Trophoblast cell (in vitro differentiated cells and primary cell): Measurements from ENCODE around the gene LRP5.
"Not testable (repeated sequence)": the region's sequence is repeated elsewhere in the genome, so short reads cannot be mapped to it uniquely, and the experiment has no call there.

ENCODE experiments used
- DNase-seq, 2 donors: peaks; one replicate each; pipeline ENCODE4 v3.0.0-alpha.2; 2016
- H2AFZ ChIP-seq: 2 replicates; pipeline ENCODE4 v1.6.1; 2013; ENCODE audit warnings: low read length, moderate library complexity, mild to moderate bottlenecking; ENCODE audit not compliant: insufficient read depth, poor library complexity
- H2AK5ac ChIP-seq: 2 replicates; pipeline ENCODE4 v1.6.1; 2013; ENCODE audit warnings: mild to moderate bottlenecking, low read length
- H2BK120ac ChIP-seq: 2 replicates; pipeline ENCODE4 v1.6.1; 2013; ENCODE audit warnings: low read length, mild to moderate bottlenecking, moderate library complexity; ENCODE audit not compliant: insufficient read depth, poor library complexity
- H2BK12ac ChIP-seq: 2 replicates; pipeline ENCODE4 v1.6.1; 2013; ENCODE audit warnings: mild to moderate bottlenecking, low read length, moderate library complexity
- H2BK5ac ChIP-seq: 2 replicates; pipeline ENCODE4 v1.6.1; 2013; ENCODE audit warnings: low read length, low read depth, moderate library complexity, mild to moderate bottlenecking; ENCODE audit not compliant: poor library complexity
- H3K14ac ChIP-seq: 2 replicates; pipeline ENCODE4 v1.6.1; 2013; ENCODE audit warnings: mild to moderate bottlenecking, low read length
- H3K18ac ChIP-seq: 2 replicates; pipeline ENCODE4 v1.6.1; 2013; ENCODE audit warnings: mild to moderate bottlenecking, low read length
- H3K23ac ChIP-seq: 2 replicates; pipeline ENCODE4 v1.6.1; 2013; ENCODE audit warnings: low read length
- H3K27ac ChIP-seq: 2 replicates; pipeline ENCODE4 v1.5.1; 2013; ENCODE audit warnings: low read depth, mild to moderate bottlenecking, inconsistent platforms, low read length, moderate library complexity
- H3K27me3 ChIP-seq: 2 replicates; pipeline ENCODE4 v1.6.1; 2013; ENCODE audit warnings: inconsistent platforms, mild to moderate bottlenecking, low read length, moderate library complexity; ENCODE audit not compliant: insufficient read depth
- H3K36me3 ChIP-seq, 2 experiments: 1 replicate in 1 of 2; 2 replicates in 1 of 2; pipeline ENCODE4 v1.6.1; 2013; ENCODE audit warnings: low read length in 2 of 2, mild to moderate bottlenecking in 2 of 2, moderate library complexity in 1 of 2; ENCODE audit not compliant: insufficient read depth in 2 of 2, control insufficient read depth in 1 of 2
- H3K4ac ChIP-seq: 2 replicates; pipeline ENCODE4 v1.6.1; 2013; ENCODE audit warnings: low read depth, mild to moderate bottlenecking, low read length, moderate library complexity
- H3K4me1 ChIP-seq, 2 experiments: 1 replicate in 1 of 2; 2 replicates in 1 of 2; pipeline ENCODE4 v1.6.1; 2013; ENCODE audit warnings: low read length in 2 of 2, mild to moderate bottlenecking in 2 of 2, moderate library complexity in 1 of 2; ENCODE audit not compliant: insufficient read depth in 2 of 2, control insufficient read depth in 1 of 2
- H3K4me2 ChIP-seq: 2 replicates; pipeline ENCODE4 v1.6.1; 2013; ENCODE audit warnings: inconsistent platforms, mild to moderate bottlenecking, low read length, moderate library complexity
- H3K4me3 ChIP-seq: 2 replicates; pipeline ENCODE4 v1.5.1; 2013; ENCODE audit warnings: mild to moderate bottlenecking, low read depth, low read length, inconsistent platforms
- H3K79me1 ChIP-seq: one replicate; pipeline ENCODE4 v1.6.1; 2013; ENCODE audit warnings: low read length
- H3K79me2 ChIP-seq: 2 replicates; pipeline ENCODE4 v1.6.1; 2013; ENCODE audit warnings: low read length, mild to moderate bottlenecking; ENCODE audit not compliant: control insufficient read depth, insufficient read depth, poor library complexity
- H3K9ac ChIP-seq: 2 replicates; pipeline ENCODE4 v1.6.1; 2013; ENCODE audit warnings: mild to moderate bottlenecking, low read length
- H3K9me3 ChIP-seq: 2 replicates; pipeline ENCODE4 v1.6.1; 2013; ENCODE audit warnings: low read depth, mild to moderate bottlenecking, control low read depth, inconsistent platforms, low read length; ENCODE audit not compliant: insufficient read depth
- H4K12ac ChIP-seq: 2 replicates; pipeline ENCODE4 v1.6.1; 2013; ENCODE audit warnings: low read depth, mild to moderate bottlenecking, low read length, moderate library complexity
- H4K8ac ChIP-seq: 2 replicates; pipeline ENCODE4 v1.6.1; 2013; ENCODE audit warnings: low read depth, mild to moderate bottlenecking, low read length, moderate library complexity
- H4K91ac ChIP-seq: one replicate; pipeline ENCODE4 v1.6.1; 2013; ENCODE audit warnings: low read depth, mild to moderate bottlenecking, low read length, moderate library complexity
- WGBS: extraction: QIAGEN DNeasy Blood & Tissue Kit; methylation state at CpG from one replicate; pipeline ENCODE4 v1.1.7; 2013; ENCODE audit warnings: missing lambda C conversion rate; ENCODE audit not compliant: insufficient read length, insufficient coverage; ENCODE audit errors: extremely low coverage; 5-methylcytosine and 5-hydroxymethylcytosine counted together

Gene LRP5

DNA sequence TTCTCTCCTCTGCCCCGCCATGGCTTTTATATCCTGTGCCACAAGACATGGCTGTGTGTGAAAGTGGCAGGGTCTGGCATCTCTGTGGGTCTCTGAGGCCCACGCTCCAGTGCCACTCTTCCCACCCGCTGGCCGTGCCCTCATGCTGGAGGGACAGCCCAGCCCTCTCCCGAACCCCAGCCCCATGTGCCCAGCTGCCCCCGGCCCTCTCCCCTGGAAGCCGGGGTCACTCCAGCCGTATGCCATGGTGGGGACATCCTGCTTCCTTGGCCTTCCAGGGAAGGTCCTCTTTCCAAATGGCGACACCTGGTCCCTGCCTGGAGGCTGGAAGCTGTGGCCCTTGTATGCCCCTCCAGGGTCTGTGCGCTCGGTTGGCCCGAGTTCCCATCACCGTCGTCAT, 84.9 kb downstream of the LRP5 start:
- Histone ChIP-seq H3K23ac (no peak overlapping the region), H3K14ac (no peak overlapping the region), H3K4ac (no peak overlapping the region), H3K4me3 (no peak overlapping the region), H2BK12ac (no peak overlapping the region), H3K18ac (no peak overlapping the region), H3K36me3 (no peaks in the 10 kb centered on the region), H3K4me1 (no peaks in the 10 kb centered on the region), H2BK5ac (no peak overlapping the region), H3K9ac (no peak overlapping the region), H2AFZ (no peak overlapping the region), H4K12ac (no peak overlapping the region), H3K9me3 (peaks cover 2% of the 10 kb centered on the region), H3K79me1 (no peaks in the 10 kb centered on the region), H2BK120ac (no peak overlapping the region), H3K4me2 (no peak overlapping the region), H3K27me3 (no peaks in the 10 kb centered on the region), H3K27ac (no peak overlapping the region), H4K8ac (no peak overlapping the region), H4K91ac (no peak overlapping the region), H3K79me2 (no peaks in the 10 kb centered on the region), H2AK5ac (no peak overlapping the region)
- WGBS = no CpG with 5 or more reads among the region's 14 CpGs
- no peak for DNase-seq

DNA sequence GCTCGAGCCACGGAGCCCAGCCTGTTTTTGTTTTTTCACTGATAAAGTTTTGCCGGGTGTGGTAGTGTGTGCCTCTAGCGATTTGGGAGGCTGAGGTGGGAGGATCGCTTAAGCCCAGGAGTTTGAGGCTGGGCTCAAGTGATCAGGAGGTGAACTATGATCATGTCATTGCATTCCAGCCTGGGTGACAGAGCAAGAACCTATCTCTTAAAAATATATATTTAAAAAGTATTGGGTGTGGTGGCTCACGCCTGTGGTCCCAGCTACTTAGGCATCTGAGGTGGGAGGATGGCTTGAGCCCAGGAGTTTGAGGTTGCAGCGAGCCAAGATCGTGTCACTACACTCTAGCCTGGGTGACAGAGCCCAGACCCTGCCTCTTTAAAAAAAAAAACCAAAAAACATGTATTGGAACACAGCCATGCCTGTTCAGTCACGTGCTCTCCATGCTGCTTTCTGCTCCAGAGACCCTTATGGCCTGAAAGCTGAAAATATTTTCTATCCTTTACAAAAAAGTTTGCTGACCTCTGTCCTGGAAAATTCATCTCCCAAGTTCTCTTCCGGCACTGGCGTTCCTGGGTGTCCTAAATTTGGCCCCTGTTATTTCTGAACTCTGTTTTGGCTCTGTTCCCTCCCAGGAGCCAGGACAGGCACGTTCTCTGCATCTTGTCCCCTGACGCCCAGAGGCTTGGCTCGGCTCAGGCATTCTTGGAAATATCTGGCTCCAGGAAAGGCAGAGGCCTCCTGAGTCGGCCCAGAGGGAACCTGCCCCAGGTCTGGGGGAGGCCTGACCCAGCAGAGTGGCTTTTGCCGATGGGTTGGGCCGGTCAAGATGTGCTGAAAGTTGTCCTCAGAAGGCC, 86.8 kb downstream of the LRP5 start:
- H3K9ac ChIP-seq = no peak overlapping the region
- no peak overlapping the region for H2BK5ac ChIP-seq
- H2BK120ac ChIP-seq = no peak overlapping the region
- peaks cover 13% of the 10 kb centered on the region in 2 experiments for H3K36me3 ChIP-seq
- DNase-seq = no peak
- no peaks in the 10 kb centered on the region for H3K79me2 ChIP-seq
- H3K18ac ChIP-seq = no peak overlapping the region
- H4K8ac ChIP-seq = no peak overlapping the region
- no peak overlapping the region for H3K14ac ChIP-seq
- H3K4ac ChIP-seq = no peak overlapping the region
- no peak overlapping the region for H3K4me3 ChIP-seq
- H2BK12ac ChIP-seq = no peak overlapping the region
- H3K79me1 ChIP-seq = no peaks in the 10 kb centered on the region
- no peaks in the 10 kb centered on the region for H3K4me1 ChIP-seq
- H3K23ac ChIP-seq = no peak overlapping the region
- H3K27ac ChIP-seq = no peak overlapping the region
- H4K91ac ChIP-seq = no peak overlapping the region
- no peak overlapping the region for H2AK5ac ChIP-seq
- H4K12ac ChIP-seq = no peak overlapping the region
- WGBS = no CpG with 5 or more reads among the region's 17 CpGs
- H3K27me3 ChIP-seq = no peaks in the 10 kb centered on the region
- no peak overlapping the region for H2AFZ ChIP-seq
- H3K4me2 ChIP-seq = no peak overlapping the region
- peaks cover 4% of the 10 kb centered on the region for H3K9me3 ChIP-seq

DNA sequence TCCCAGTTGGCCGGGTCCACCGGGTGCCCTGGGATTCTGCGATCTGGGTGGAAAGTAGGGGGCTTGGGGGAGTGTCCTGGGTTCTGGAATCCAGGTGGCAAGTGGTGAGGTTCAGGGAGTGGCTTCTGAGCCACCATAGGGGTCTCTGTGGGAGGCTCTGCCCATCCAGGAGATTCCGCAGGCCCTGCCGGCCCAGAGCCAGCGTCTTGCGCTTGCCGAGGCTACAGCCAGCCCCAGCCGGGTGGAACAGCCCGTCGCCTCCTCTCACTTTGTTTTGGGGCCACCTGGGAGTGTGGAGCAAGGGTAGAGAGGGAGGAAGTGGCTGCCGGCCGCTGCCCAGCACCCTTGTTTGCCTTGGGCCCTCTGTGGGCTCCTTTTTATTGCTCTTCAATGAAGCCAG, 87.5 kb downstream of the LRP5 start:
- H3K14ac ChIP-seq = no peak overlapping the region
- no peaks in the 10 kb centered on the region for H3K79me2 ChIP-seq
- H3K4me2 ChIP-seq = no peak overlapping the region
- H3K4me3 ChIP-seq = no peak overlapping the region
- H3K9ac ChIP-seq = no peak overlapping the region
- no peak overlapping the region for H2AK5ac ChIP-seq
- H3K27me3 ChIP-seq = no peaks in the 10 kb centered on the region
- no peak overlapping the region for H3K18ac ChIP-seq
- H3K9me3 ChIP-seq = peaks cover 4% of the 10 kb centered on the region
- H2AFZ ChIP-seq = no peak overlapping the region
- H3K36me3 ChIP-seq = peaks cover 15% of the 10 kb centered on the region in 2 experiments
- no peak overlapping the region for H3K27ac ChIP-seq
- DNase-seq = no peak
- no peak overlapping the region for H4K8ac ChIP-seq
- H3K79me1 ChIP-seq = no peaks in the 10 kb centered on the region
- no peak overlapping the region for H2BK120ac ChIP-seq
- no CpG with 5 or more reads among the region's 13 CpGs for WGBS
- H3K4me1 ChIP-seq = no peaks in the 10 kb centered on the region
- H4K12ac ChIP-seq = no peak overlapping the region
- H2BK5ac ChIP-seq = no peak overlapping the region
- no peak overlapping the region for H2BK12ac ChIP-seq
- no peak overlapping the region for H4K91ac ChIP-seq
- H3K4ac ChIP-seq = no peak overlapping the region
- no peak overlapping the region for H3K23ac ChIP-seq

DNA sequence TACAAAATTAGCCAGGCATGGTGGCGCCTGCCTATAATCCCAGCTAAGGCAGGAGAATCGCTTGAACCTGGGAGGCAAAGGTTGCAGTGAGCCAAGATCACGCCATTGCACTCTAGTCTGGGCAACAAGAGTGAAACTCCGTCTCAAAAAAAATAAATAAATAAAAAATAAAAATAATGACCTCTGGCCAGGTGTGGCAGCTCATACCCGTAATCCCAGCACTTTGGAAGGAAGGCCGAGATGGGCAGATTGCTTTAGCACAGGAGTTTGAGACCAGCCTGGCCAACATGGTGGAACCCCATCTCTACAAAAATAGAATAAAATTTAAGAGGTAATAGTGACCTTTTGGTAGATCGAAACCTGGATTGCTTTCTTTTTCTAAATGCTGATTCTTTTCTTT, 88.2 kb downstream of the LRP5 start:
- H3K18ac ChIP-seq, H2BK120ac ChIP-seq, H4K8ac ChIP-seq, H3K79me2 ChIP-seq, H2AFZ ChIP-seq, H3K4me3 ChIP-seq, H2BK12ac ChIP-seq, H2AK5ac ChIP-seq, DNase-seq, H3K27ac ChIP-seq, H4K91ac ChIP-seq, H3K14ac ChIP-seq, H3K9ac ChIP-seq, H2BK5ac ChIP-seq, H3K27me3 ChIP-seq, H4K12ac ChIP-seq, H3K4ac ChIP-seq, H3K23ac ChIP-seq, H3K4me1 ChIP-seq, H3K79me1 ChIP-seq, H3K4me2 ChIP-seq, H3K9me3 ChIP-seq: not testable (repeated sequence)
- WGBS = no CpG with 5 or more reads among the region's 7 CpGs
- H3K36me3 ChIP-seq = peaks cover 15% of the 10 kb centered on the region in 2 experiments
